Stimulated activated CD8-positive, alpha-beta memory T cell treated with anti-CD3 and anti-CD28 coated beads, Interleukin-4, amount 100 ng/mL, for 48 hours (primary cell): ENCODE data around the gene PACSIN1.

ENCODE experiments used
- DNase-seq: peaks from one replicate; pipeline ENCODE4 v3.0.0-alpha.2; 2020

Gene PACSIN1

DNA sequence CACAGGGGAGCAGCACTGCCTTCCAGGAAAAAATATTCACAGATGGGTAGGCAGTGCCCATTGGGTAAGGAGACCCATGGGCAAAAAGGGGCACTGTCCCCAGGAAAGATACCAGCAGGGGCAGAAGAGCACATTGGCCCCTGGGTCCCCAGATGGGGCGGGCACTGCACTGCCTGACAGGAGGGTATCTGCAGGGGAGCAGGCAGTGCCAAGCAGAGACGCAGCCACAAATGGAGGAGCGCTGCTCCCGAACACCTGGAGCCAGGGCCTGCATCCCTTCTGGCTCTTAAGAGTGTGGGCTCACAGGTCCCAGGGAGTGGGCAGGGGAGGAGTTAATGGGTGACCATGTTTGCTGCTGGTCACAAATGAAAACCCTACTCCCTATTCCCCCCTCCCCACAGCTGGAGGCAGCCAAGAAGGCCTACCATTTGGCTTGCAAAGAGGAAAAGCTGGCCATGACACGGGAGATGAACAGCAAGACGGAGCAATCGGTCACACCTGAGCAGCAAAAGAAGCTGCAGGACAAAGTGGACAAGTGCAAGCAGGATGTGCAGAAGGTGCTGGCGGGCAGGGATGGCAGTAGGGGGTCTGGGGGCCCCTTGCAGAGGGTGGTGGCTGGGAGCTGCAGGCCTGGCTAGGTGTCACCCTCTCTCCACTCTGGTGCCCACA lies 63.3 kb downstream of the PACSIN1 start:
- DNase-seq: no peak

DNA sequence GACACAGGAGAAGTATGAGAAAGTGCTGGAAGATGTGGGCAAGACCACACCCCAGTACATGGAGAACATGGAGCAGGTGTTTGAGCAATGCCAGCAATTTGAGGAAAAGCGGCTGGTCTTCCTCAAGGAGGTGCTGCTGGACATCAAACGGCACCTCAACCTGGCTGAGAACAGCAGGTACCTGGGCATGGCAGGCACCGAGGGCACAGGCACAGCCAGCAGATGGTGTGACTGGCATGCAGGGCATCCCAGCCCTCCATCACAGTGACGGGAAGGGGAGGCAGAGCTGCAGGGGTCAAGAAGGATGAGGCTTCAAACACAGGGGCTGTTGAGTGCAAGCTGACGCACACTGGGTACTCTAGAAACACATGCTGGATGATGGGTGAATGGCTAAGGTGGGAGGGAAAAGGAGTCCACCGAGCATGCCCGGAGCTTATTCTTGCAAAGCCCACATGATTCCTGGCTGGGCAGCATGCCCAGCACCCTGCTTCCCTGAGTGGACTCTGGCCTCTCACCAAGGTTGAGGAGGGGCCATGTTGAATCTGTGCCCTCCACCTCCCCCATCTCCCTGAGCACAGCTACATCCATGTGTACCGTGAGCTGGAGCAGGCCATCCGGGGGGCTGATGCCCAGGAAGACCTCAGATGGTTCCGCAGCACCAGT lies 63.9 kb downstream of the PACSIN1 start:
- DNase-seq: no peak

DNA sequence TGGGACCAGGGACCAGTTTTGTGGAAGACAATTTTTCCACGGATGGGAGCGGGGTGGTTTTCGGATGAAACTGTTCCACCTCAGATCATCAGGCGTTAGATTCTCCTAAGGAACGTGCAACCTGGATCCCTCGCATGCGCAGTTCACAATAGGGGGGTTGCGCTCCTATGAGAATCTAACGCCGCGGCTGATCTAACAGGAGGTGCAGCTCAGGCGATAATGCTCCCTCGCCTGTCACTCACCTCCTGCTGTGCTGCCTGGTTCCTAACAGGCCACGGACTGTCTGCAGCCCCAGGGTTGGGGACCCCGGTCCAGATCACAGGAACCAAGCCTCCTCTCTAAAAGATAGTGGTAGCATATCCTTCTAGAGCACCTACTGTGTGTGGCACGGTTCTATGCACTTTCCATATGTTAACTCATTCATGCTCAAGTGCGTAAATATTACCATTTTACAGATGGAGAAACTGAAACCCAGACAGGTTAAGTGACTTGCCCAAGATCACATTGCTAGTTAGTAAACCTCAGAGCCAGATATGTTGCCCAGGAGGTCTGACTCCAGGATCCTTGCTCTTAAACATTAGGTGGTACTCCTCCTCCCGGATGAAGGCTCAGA lies 65.0 kb downstream of the PACSIN1 start:
- no peak for DNase-seq

DNA sequence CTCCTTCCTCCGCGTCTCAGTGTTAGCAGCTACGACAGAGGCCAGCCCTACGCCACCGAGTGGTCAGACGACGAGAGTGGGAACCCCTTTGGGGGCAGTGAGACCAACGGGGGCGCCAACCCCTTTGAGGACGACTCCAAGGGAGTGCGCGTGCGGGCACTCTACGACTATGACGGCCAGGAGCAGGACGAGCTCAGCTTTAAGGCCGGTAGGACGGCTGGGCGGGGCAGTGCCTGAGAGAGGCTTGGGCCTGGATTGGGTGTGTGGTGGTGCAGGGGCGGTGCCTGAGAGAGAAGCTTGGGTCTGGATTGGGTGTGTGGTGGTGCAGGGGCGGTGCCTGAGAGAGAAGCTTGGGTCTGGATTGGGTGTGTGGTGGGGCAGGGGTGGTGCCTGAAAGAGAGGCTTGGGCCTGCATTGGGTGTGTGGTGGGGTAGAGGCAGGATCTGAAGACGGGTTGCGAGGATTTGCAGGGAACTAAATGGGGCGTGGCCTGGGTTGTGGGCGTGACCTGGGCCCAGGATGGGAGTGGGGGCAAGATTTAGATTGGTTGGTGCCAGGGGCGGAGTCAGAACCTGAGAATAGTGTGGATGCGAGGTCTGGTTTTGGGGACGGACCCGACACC lies 65.8 kb downstream of the PACSIN1 start:
- no peak for DNase-seq

DNA sequence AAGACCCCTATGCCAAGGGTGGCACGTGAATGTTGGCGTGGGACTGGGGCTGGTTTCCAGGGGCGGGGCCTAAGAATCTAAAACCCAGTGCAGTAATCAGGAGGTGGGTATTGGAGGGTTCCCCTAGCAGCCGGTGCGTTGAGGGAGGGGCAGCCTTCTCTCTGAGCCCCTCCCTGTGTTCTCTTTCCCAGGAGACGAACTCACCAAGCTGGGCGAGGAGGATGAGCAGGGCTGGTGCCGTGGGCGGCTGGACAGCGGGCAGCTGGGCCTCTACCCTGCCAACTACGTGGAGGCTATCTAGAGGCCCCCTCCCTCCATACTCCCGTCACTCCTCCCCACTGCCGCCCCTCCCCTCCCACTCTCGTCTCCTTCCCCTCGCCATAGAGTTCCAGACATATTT lies 66.4 kb downstream of the PACSIN1 start:
- no peak for DNase-seq

DNA sequence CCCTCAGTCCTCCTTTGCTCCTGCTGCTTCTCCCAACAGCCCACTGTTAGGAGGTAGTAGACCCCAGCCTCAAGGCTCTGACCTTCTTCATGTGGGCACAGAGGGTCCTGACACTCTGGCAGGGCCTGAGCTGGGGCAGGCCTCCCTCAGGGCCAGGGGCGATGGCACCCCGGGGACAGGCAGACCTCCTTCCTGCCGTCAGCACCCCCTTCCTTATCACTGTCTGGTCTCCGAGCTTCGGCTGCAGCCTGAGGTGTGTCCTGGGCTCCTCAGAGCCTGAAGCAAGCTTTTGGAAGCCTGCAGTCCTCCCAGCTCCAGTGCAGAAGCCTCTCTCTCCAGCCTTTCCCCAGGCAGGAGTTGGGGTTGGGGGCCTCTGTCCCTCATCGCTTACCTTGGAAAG lies 68.3 kb downstream of the PACSIN1 start:
- DNase-seq: no peak

DNA sequence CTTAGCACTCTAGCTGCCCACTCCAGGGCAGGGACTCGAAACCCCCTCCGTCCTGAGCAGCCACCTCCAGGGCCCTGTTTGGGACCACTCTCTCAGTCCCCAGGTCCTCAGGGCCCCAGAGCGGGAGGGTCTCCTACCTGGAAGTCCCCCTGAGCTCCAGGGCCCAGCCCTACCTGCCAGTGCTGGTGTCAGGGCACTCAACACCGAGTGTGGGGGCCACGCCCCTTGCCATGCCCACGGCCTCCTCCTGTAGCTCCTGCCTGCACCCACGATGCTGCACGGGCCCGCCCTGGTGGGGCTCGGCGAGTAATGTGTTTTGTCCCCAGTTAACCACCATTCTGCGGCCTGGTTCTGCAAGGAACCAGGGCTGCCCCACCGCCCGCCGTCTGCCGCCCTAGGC lies 68.8 kb downstream of the PACSIN1 start:
- DNase-seq: no peak

DNA sequence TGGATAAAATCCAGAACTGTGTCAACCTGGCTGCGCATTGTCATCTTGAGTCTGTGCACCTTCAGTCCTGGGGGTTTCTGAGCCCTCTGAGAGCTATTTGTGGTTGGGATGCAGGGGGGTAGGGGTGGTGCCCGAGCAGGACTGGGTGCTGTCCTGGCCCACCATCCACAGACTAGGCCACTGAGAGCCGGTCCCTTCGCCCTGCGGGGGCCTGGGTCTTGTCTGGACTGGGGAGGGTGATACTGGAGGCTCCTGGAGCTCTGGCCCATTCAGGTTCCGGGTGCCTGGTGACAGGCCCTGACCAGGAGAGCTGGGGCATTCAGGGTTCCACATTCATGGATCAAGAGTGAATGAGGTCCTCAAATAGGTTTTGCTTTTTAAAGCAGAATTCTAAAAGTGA lies 69.3 kb downstream of the PACSIN1 start:
- no peak for DNase-seq

DNA sequence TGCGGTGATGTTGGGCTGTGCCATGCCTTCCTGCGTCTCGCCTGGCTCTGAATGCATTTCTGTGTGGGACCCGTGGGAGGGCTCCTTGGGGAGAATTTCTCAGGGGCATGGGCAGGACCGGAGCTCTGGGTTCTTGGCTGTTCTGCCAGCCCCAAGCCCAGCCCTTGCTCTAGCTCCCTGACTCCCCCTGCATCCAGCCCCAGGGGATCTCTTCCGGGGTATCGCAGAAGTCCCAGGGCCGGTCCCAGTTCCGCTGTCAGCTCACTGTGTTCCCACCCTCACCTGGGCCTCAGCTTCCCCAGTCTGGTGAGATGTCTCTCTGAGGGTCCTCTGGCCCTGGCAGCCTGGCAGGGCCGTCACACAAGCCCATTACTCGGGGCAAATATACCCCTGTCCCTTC lies 69.8 kb downstream of the PACSIN1 start:
- no peak for DNase-seq

DNA sequence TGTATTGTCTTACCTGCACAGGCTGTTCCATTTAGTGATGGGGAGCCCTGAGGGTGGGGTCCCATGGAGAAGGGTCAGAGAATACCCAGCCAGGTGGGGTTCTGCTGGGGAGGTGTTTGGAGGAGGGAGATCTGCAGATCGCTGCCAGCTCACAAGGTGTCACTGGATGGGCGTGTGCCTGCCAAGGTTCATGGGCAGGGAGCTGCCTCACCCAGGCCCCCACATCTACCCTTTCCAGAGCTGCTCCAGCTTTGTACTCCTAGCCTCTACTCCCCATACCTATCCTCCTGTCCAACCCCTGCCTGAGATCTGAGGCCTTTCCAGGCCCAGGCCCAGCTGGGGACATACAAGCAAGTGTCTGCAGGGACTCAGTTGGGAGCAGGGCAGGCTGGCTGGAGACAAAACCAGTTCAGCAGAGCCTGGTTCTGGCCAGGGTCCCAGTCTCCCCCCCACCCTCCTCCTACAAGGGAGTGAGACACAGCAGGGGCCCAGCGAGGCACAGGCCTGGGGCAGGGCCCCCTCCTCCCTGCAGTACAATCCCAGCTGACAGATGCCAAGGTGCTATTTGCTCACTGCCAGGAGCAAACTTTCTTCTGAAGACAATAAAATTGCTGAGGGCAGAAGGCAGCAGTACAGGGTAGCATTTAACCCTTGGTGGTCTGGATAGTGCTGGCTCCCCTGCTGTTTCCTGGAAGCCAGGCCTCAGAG lies 70.5 kb downstream of the PACSIN1 start:
- DNase-seq: no peak

DNA sequence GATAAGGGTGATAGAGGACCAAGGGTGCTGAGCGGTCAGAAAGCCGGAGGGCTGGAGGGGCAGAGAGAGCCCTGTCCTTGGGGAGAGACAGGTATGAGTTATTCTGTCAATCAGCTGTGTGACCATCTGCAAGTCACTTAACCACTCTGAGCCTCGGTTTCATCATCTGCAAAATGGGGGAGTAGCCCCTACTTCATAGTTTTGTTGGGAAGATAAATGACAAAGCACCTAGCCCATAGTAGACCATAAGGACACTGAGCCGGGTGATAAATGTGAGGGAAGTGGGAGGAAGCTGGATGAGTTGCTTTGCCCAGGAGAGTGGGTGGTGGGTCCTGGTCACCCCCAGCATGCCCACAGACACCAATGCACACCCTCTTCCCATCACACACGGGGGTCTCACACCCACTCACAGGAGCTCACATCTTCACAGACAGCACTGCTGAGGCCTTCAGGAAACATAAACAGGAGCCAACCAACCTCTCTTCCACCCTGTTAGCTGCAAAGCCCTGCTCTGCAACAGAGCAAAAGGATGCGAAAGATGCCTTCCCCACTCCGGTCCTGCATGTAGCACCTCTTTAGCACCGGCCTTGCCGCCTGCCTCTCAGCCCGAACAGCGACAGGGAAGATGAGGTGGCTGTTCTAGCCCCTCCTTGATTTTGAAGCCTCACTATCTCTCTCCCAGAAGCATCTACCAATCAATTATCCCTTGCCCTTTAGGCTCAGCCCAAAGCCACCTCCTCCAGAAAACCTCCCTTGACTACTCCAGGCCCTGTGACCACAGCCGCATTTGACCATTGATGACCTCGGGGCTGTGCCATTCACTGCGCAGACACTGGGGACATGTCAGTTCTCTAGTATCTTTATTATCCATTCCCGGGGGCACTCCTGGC lies 71.3 kb downstream of the PACSIN1 start:
- DNase-seq: no peak

DNA sequence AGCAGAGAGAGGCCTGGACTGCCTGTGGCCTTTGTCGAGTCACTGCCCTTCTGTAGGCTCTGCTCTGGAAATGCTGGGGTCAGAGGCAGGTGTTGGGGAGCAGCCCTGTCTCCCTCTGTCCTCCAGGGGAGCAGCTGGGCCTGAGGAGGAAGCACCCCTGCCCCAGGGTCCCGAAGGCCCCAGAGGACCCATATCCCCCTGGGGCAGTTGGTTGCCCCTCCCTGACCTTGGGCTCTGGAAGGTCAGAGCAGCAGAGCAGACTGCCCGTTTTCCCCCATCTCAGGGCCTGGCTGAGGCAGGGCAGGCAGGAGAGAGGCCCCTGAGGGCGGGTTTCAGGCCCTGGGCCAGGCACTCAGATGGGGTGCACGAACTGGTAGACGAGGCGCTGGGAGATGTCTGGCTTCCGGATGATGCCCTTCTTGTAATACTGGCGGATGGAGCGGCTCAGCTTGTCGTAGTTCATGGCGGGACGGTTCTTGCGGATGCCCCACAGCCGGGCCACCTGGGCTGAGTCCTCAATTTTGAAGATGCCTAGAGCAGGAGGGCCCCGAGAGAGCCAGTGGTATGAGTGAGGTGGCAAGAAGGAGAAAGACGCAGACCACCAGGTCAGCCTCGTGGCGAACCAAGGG lies 72.2 kb downstream of the PACSIN1 start:
- DNase-seq: no peak

DNA sequence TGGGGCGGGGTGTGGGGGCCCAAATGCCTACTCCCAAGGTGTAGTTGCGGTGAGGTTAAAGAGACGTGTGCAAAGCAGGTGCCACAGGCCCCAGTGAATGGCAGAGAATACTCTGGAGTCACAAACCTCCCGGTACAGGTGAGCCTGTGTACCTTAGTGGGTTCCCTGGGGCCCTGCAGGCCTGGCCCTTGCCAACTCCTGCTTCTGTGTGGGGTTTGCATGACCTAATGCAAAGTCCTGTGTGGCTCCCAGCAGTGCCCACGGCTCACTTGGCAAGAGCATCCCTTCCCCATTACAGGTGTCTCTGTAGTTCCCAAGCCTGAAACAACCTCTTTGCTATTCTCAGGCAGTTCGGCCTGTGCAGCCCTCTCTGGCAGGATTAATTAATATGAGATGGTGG lies 72.7 kb downstream of the PACSIN1 start:
- DNase-seq: no peak

DNA sequence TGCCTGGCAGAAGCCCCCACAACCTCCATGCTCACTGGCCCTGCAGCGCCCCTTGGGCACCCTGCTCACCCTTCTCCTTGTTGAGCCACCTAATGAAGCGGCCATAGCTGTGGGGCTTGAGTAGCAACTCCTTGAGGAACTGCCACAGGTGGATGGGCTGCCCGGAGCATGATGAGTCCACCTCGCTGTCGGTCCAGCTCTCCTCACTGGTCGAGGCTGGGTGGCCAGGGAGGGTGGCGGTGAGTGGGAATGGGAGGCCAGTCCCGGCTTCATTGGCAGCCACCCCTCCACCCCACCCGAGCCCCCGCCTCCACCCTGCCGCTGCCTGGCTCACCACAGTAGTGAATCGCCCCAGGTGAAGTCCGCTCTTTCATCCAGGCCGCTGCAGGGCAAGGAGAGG lies 73.3 kb downstream of the PACSIN1 start:
- DNase-seq: no peak

DNA sequence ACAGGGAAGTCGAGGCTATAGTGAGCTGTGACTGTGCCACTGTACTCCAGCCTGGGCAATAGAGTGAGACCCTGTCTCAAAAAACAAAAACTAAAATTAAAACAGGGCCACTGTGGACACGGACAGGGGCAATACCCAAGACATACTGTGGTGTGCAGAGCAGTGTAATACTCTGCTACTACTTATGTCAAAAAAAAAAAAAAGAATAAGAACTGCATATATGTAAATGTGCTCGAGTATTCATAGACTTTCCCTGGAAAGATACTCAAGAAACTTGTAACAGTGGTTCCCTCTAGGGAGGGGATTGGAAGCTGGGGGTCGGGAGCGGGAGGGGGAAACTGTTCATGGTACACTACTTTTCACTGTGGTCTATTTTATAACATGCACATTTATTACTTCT lies 74.3 kb downstream of the PACSIN1 start:
- no peak for DNase-seq

DNA sequence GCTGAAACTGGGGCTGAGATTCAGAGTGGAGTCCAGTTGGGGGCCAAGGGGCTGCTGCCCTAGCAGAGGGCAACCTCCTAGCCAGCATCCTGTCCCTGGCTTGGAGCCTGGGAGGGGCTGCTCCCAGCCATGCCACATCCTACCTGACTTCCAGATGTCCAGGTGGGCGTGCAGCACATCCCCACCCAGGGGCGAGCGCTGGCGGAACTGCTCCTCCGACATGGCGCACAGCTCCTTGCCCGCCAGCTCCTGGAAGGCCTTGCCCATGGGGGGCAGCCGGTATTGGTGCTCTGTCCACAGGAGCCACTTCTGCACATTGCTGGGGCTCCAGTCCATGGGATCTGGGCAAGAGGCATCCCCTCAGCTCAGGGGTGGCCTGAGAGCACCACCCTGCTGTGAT lies 75.0 kb downstream of the PACSIN1 start:
- DNase-seq: no peak

DNA sequence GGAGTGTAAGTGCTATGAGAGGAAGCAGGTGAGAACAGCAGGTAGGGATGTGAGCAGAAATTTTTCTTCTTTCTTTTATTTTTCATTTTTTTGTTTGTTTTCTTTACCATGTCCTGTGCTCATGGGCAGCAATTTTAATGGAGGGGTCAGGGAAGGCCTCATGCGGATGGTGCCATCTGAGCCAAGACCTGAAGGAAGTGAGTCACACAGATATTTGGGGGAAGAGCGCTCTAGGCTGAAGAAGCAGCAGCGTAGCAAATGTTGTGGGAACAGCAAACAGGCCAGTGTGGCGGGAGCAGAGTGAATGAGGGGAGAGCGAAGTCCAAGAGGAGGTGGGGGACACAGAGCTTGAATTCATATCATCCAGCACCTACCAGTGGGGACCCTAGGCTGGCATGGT lies 77.5 kb downstream of the PACSIN1 start:
- no peak for DNase-seq

DNA sequence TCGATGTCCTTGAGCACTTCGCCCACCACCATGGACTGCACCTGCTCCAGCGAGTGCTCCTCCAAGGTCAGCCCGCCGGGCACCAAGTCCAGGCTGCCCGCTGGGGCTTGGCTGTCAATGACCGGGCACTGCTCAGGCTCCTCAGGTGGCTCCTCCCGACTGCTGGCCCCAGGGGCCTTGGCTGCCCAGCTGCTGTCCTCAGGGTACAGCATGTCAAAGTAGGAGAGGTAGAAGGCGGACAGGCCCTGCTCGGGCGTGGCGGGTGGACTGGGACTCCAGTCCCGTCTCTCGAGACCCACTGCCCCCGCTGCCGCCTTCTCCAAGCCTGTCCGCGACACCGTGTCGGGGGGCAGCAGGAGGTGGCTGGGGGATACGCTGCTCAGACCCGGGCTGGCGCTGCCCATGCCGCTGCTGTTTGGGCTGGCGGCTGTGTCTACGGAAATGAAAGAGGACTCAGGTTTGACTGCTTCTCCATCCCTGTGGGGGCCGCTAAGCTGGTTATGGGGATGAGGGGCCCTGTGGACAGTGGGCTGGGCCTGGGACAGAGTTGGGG lies 78.3 kb downstream of the PACSIN1 start:
- DNase-seq: no peak

DNA sequence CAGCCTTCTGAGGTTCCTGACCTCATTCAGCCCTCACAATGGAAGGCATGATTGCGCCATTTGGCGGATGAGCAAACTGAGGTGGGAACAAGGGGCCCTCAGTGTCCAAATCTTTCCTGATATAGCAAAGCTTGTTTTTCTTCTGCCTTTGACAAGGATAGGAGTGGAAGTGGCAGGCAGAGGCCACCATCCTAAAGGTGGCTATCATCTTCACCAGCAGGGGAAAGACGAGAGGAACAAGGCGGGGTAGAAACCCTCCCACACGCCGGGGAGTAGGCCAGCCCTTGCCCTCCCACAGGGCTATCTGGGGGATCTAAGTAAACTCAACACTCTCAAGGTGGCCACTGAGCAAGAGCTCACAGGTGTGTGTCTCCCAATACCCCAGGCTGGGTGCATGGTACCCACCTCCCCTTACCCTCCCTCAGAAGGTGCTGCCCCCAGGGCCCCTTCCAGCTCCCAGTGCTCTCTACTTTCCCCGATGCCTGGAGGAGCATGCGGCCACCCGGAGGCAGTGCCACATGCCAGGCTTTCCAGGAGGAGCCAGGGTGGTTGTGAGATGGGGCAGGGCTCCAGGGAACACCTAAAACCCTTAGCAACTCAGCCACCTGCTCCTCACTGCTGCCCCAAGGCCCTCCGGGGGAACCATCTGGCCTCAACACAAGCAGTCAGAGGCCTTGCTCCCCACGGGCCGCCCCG lies 79.0 kb downstream of the PACSIN1 start:
- no peak for DNase-seq

DNA sequence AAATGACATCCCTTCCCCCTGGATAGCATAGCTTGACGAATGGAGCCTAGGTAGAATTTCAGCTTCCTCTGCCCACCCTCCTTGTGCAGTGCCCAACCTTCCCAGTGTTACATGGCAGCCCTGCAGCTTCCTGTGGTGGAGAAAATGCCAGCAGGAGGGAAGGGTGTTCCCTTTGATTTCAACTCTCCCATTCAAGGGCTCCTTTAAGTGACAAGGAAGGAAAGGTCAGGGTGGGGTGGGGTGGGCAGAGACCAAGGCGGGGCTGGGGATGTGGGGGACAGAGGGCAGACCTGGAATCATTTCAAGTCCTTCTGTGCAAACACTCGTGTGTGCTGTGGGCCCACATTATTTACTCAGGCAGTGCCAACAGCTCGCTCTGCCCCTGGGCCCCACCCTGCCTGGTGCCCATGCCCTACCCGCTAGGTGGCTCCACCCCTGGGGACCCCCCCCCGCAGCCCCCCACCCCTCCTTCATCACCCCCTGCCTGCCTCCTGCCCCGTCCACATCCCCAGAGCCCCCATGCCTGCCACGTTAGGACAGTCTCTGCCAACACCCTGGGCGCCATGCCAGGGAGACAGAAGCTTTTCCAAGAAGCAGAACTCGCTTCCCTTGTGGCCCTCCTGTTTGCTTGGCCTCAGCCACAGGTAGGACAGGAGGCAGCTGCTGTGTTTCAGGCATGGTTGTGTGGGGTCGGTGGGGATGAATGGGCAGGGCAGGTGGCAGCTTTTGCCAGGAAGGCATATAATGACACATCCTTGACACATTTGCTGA lies 80.9 kb downstream of the PACSIN1 start:
- no peak for DNase-seq
